HepG2 (cell line): ENCODE results near the gene S100A16. TPM values are rescaled to one million over a fixed set of nuclear protein-coding genes. Genes with fewer than 3 reads are reported as not detected.

Experiments used
- BHLHE40 ChIP-seq: IDR thresholded peaks from 2 replicates; pipeline ENCODE4 v1.6.1; 2011; ENCODE audit warnings: low read length, improper control_type of control experiment
- BORCS8-MEF2B ChIP-seq: sonication (generic); formaldehyde crosslinking; IDR thresholded peaks from 2 replicates; pipeline ENCODE4 v1.8.0; 2022; ENCODE audit warnings: mild to moderate bottlenecking, missing genetic modification reagents
- ELF1 ChIP-seq: sonication (generic); formaldehyde crosslinking; IDR thresholded peaks from 2 replicates; pipeline ENCODE4 v1.4.0; 2020; ENCODE audit warnings: missing genetic modification reagents
- HOXA3 ChIP-seq: sonication (generic); formaldehyde crosslinking; IDR thresholded peaks from 2 replicates; pipeline ENCODE4 v1.5.0; 2020; ENCODE audit warnings: missing genetic modification reagents
- HOXA9 ChIP-seq: sonication (generic); formaldehyde crosslinking; IDR thresholded peaks from 2 replicates; pipeline ENCODE4 v1.8.1; 2022; ENCODE audit warnings: missing genetic modification reagents, mild to moderate bottlenecking, moderate library complexity, borderline replicate concordance
- IRF2 ChIP-seq: IDR thresholded peaks from 2 replicates; pipeline ENCODE4 v1.6.1; 2018; ENCODE audit warnings: missing genetic modification reagents, missing compliant biosample characterization
- NRL ChIP-seq: sonication (generic); formaldehyde crosslinking; IDR thresholded peaks from 2 replicates; pipeline ENCODE4 v1.5.0; 2020; ENCODE audit warnings: missing genetic modification reagents, mild to moderate bottlenecking, moderate library complexity, borderline replicate concordance
- THAP9 ChIP-seq: sonication (generic); formaldehyde crosslinking; IDR thresholded peaks from 2 replicates; pipeline ENCODE4; 2020; ENCODE audit warnings: missing genetic modification reagents, mild to moderate bottlenecking, borderline replicate concordance
- ZBTB46 ChIP-seq: sonication (generic); formaldehyde crosslinking; IDR thresholded peaks from 2 replicates; pipeline ENCODE4 v1.4.0; 2020; ENCODE audit warnings: mild to moderate bottlenecking, missing genetic modification reagents, borderline replicate concordance
- ZNF10 ChIP-seq: sonication (generic); formaldehyde crosslinking; IDR thresholded peaks from 2 replicates; pipeline ENCODE4 v1.4.0; 2020; ENCODE audit warnings: mild to moderate bottlenecking, low read depth, missing genetic modification reagents, borderline replicate concordance
- ZNF44 ChIP-seq: sonication (generic); formaldehyde crosslinking; IDR thresholded peaks from 2 replicates; pipeline ENCODE4 v1.5.1; 2020; ENCODE audit warnings: mild to moderate bottlenecking, missing genetic modification reagents
- ZXDC ChIP-seq: sonication (generic); formaldehyde crosslinking; IDR thresholded peaks from 2 replicates; pipeline ENCODE4 v1.5.0; 2020; ENCODE audit warnings: mild to moderate bottlenecking, missing genetic modification reagents
- polyA plus RNA-seq, 8 experiments: library from polyadenylated mRNA; depleted of rRNA in 3 of 8; stranded (reverse) in 7 of 8; unstranded in 1 of 8; fragments of >200 nt; fragmentation: Illumina TruSeq in 4 of 8; extraction: Trizol in 4 of 8; gene quantifications; 2 replicates each; pipeline versions ENCODE4 v1.2.1 to v1.2.3, GENCODE V29; 2011 to 2016; ENCODE audit warnings: low read depth in 4 of 8, missing spikeins in 1 of 8, mixed read lengths in 1 of 8; ENCODE audit not compliant: insufficient read depth in 1 of 8
- total RNA-seq, 5 experiments: library from RNA; depleted of rRNA; stranded (reverse); fragments of >200 nt; fragmentation: Illumina TruSeq; extraction: Trizol; gene quantifications; 2 replicates each; pipeline ENCODE4 v1.2.3, GENCODE V29; 2016; ENCODE audit warnings: low read depth in 1 of 5
- TF ChIP-seq, protein P1 (sequence below), 2 experiments: sonication (generic) in 1 of 2; formaldehyde crosslinking in 1 of 2; IDR thresholded peaks; 2 replicates each; pipeline versions ENCODE4 v1.6.1 to v1.9.0; 2014 to 2022; ENCODE audit warnings: antibody characterized with exemption in 1 of 2, borderline replicate concordance in 1 of 2, inconsistent platforms in 1 of 2, low read depth in 1 of 2, missing genetic modification reagents in 1 of 2
- TF ChIP-seq, protein P2 (sequence below): sonication (generic); formaldehyde crosslinking; IDR thresholded peaks from 2 replicates; pipeline ENCODE4 v1.4.0; 2020; ENCODE audit warnings: mild to moderate bottlenecking, missing genetic modification reagents

The S100A16 gene
- total and polyA plus RNA-seq, 2 of the 13 experiments (the other 11 are each of a cell fraction or from before 2014, with no cell fraction given) = 46.0 to 195 TPM

DNA sequence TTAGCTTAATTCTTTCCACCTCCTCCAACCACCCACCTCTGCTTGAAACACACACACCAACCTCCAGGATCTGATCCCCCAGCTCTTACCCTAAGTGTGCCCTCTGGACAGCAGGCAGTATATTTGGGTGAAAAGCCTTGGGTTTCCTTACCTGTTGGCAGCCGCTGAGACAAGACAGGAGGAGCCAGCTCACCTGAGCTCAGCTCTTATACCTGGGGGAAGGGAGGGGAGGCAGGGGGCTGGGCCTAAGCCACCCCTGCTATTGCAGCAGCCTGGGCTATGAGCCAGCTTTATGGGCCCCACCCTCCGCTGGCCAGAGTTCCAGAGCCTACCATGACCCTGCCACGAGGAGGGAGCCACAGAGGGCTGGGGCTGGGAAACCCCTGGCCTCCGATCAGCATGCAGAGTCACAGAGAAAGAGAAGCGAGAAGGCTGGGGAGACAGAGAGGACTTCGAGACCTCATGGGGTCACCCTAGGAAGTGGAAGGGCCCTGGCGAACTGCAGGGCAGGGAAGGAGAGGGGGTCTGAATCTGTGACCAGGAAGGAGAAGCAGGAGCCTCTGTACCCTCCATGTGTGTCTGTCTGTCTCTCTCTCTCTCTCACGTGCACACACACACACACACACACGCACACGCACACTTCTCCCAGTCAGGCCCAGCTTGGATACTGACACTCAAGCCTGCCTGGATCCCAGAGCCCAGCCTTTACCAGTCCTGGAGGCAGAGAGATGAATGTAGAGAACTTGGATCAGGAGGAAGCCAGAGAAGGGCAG is 3.4 kb upstream of the S100A16 start, which contains the start of gene S100A14 (continued):
- TF ChIP-seq ZXDC (peak; percentile 85), NRL (CRISPR knock-in tag) (0 out of 2 replicates have a peak, but pooled peaks have one; percentile 49), ELF1 (CRISPR knock-in tag) (no peak), BORCS8-MEF2B (CRISPR knock-in tag) (peak; percentile 34; the same call in 1 of the 2 replicates), ZNF10 (CRISPR knock-in tag) (no peak), IRF2 (CRISPR knock-in tag) (no peak), HOXA9 (no peak), ZNF44 (CRISPR knock-in tag) (no peak), BHLHE40 (peak; percentile 37; the same call in 1 of the 2 replicates), ZBTB46 (no peak), HOXA3 (CRISPR knock-in tag) (no peak; the same call in 1 of the 2 replicates), THAP9 (CRISPR knock-in tag) (no peak)
- TF ChIP-seq, protein P1, sequence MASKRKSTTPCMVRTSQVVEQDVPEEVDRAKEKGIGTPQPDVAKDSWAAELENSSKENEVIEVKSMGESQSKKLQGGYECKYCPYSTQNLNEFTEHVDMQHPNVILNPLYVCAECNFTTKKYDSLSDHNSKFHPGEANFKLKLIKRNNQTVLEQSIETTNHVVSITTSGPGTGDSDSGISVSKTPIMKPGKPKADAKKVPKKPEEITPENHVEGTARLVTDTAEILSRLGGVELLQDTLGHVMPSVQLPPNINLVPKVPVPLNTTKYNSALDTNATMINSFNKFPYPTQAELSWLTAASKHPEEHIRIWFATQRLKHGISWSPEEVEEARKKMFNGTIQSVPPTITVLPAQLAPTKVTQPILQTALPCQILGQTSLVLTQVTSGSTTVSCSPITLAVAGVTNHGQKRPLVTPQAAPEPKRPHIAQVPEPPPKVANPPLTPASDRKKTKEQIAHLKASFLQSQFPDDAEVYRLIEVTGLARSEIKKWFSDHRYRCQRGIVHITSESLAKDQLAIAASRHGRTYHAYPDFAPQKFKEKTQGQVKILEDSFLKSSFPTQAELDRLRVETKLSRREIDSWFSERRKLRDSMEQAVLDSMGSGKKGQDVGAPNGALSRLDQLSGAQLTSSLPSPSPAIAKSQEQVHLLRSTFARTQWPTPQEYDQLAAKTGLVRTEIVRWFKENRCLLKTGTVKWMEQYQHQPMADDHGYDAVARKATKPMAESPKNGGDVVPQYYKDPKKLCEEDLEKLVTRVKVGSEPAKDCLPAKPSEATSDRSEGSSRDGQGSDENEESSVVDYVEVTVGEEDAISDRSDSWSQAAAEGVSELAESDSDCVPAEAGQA (IDR thresholded peaks at IDR 0.05; ENCODE audit: low read depth) = no peak
- TF ChIP-seq, protein P1 (CRISPR knock-in tag; IDR thresholded peaks at IDR 0.05; ENCODE audit: borderline replicate concordance) = no peak
- TF ChIP-seq, protein P2, sequence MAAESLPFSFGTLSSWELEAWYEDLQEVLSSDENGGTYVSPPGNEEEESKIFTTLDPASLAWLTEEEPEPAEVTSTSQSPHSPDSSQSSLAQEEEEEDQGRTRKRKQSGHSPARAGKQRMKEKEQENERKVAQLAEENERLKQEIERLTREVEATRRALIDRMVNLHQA (CRISPR knock-in tag) = no peak
